Uterus (tissue), 2 donors: ENCODE measurements around the gene CCDC170.

Experiments
- CTCF ChIP-seq, 4 experiments: fragments of 200-600 bp in 2 of 4; fragments of 450-650 bp in 2 of 4; sonication (generic) in 2 of 4; IDR thresholded peaks; one replicate each; pipeline ENCODE4 v1.5.1; 2016 to 2019; ENCODE audit warnings: antibody characterized with exemption in 4 of 4, mild to moderate bottlenecking in 2 of 4, moderate library complexity in 1 of 4
- POLR2A ChIP-seq, 2 donors: fragments of 450-650 bp; IDR thresholded peaks; one replicate each; pipeline ENCODE4 v1.6.1; 2016; ENCODE audit warnings: antibody characterized with exemption in 2 of 2, mild to moderate bottlenecking in 1 of 2, moderate library complexity in 1 of 2

- no peak for TF ChIP-seq CTCF (IDR thresholded peaks at IDR 0.05)
- TF ChIP-seq POLR2A (IDR thresholded peaks at IDR 0.05) = no peak
Observed at GRCh38 chr6:151649835-151650234, 156.0 kb downstream of the CCDC170 start.
